ENCODE data around the gene TMEM184C.

The TMEM184C gene

DNA sequence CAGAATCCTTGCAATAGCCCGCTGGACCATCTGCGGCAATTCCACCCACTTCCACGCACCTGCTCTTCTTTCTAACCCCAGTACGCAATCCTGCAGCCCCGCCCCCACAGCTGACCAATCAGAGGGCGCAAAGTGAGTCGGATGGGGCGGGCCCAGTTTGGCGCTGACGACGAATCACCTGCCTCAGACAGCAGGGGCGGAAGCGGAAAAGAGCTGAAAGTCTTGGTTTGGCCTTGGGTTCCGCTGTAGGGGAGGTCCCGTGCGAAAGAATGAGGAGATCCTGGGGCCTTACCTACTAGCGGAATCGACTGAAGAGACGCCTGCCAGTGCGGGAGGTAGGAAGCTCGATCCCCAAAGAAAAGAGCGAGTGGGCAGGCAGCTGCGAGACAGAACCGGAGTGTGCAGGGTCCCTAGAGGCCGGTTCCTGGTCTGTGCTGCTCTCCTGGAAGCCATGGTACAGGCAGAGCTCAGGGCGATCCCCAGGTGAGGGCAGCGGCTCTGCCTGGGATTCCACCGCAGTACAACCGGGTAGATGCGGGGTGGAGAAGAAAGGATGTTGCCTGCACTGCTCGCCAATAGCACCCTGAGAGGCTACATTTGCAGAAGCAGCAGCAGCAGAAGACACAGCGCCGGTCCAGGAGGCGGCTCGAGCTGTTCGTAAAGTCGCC, at the start of gene TMEM184C:
TMEM184C (plus strand) TSS at position 225 of the 668 bp plus-strand sequence. CDS start 560 bp downstream, outside the sequence.
- peak; percentile 96 for DNase-seq (ENCODE audit: low read depth)

DNA sequence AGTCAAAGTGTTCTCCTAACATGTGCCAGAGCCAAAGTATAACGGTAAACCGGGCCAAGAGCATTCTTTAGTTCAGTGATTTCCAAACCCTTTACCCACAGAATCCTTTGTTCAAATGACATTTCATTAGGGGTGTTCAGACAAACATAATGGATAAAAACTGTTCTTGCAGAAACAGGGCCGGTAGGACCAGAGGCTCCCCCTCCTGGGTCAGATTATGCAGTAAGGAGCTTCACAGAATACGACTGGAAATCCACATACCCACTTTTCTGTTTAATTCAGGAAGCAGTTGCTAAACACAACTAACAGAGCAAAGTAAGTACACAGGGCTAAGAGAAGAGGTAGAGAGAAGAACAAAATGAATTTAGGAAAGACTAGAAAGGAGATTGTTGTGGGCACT, 46.6 kb upstream of the TMEM184C start:
- DNase-seq (ENCODE audit: low read depth): no peak

DNA sequence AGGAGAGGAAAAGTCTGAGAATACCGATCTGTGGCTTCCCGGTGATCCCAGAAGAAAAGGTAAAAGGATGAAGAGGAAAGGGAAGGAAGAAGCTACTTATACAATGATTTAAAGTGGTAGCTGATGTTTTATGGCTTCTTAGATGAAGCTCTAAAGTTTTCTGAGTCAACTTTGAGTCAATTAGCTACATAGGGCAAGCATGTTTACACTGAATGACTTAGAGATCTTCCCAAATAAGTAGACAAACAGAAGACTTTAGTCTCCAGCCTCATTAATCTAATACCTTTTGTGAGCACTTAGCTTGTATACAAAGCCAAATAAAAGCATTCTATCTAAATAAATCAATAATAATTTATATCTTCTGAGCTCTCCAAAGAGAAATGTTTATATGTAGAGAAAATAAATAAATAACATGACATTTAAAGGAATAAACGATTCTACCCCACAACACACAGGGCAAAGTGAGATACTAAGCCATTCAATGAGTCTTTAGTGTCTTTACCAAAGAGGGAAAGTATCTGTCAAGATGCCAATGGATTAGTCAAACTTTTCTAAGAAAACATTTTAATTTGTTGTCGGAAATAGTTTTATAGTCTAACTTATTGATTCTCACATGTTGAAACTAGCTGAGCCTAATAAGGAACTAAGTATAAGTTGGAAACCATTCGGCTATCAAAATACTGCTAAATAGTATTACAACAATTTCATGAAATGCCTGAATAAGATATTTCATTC, 46.0 kb upstream of the TMEM184C start:
- no peak for DNase-seq (ENCODE audit: low read depth)

GRCh38 chr4:147576084-147576483, 41.1 kb upstream of the TMEM184C start:
- DNase-seq (ENCODE audit: low read depth): no peak

DNA sequence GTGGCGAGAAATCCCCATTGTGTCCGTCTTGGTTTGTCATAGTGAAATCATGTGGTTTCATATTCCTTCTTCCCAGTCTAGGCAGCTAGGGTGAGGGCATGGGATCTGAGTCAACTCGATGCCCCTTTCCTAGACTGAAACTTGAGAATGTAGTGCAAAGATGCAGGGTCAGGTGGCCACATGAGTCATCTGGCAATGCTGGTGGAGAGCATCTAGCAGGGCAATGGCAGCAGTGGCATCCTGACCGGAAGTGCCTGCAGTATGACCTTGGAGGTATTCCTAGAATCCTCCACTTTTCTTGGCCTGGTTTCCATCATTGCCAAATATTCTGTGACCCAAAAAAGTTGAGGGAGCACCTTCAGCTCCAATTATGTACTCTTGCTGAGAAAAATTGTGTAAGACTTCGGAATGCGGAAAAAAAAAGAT, 39.1 kb upstream of the TMEM184C start:
- DNase-seq (ENCODE audit: low read depth): peak; percentile 97

DNA sequence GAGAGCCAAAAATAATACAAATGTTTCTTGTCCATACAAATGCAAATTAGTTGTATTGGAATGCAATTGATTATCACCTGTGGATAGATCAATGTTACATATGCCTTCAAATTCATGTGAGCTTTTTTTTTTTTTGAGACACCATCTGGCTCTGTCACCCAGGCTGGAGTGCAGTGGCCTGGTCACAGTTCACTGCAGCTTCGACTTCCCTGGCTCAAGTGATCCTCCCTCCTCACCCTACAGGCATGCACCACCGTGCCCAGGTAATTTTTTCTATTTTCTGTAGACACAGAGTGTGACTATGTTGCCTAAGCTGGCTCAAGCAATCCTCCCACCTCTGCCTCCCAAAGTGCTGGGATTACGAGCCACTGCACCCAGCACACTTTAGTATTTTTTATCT, 38.6 kb upstream of the TMEM184C start:
- no peak for DNase-seq (ENCODE audit: low read depth)

GRCh38 chr4:147580396-147580795, 36.8 kb upstream of the TMEM184C start:
- peak; percentile 60 for DNase-seq (ENCODE audit: low read depth)

- no peak for DNase-seq (ENCODE audit: low read depth)
Measured at GRCh38 chr4:147581606-147582350, 35.4 kb upstream of the TMEM184C start.

DNA sequence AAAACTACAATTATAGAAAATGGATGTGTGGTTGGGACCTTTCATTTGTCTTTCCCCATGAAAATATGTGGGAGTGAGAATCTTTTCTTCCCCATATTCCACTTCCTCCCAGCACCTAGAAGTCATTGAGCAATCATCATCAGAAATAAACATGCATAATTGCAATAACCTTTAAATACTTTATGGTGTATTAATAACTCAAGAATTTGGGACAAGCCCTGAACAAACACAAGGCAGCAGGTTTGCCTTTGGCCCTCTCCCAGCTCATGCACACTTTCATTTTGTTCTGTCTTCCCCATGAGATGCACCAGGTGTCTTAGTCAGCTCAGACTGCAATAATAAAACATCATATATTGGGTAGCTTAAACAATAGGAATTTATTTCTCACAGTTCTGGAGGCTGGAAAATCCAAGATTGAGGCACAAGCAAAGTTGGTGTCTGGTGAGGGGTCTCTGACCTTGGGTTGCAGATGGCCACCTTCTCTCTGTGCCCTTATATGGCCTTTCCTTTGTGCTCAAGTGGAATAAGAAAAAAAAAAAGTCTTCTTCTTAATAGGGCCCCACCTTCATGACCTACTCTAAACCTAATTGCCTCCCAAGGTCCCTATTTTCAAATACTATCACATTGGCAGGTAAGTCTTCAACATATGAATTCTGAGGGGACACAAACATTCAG, 34.7 kb upstream of the TMEM184C start:
- peak; percentile 28 for DNase-seq (ENCODE audit: low read depth)

- no peak for DNase-seq (ENCODE audit: low read depth)
Measured at GRCh38 chr4:147583876-147584275, 33.3 kb upstream of the TMEM184C start.

- DNase-seq (ENCODE audit: low read depth): no peak
Measured at GRCh38 chr4:147586032-147586431, 31.2 kb upstream of the TMEM184C start.

- DNase-seq (ENCODE audit: low read depth): no peak
Measured at GRCh38 chr4:147586637-147587036, 30.6 kb upstream of the TMEM184C start.

DNA sequence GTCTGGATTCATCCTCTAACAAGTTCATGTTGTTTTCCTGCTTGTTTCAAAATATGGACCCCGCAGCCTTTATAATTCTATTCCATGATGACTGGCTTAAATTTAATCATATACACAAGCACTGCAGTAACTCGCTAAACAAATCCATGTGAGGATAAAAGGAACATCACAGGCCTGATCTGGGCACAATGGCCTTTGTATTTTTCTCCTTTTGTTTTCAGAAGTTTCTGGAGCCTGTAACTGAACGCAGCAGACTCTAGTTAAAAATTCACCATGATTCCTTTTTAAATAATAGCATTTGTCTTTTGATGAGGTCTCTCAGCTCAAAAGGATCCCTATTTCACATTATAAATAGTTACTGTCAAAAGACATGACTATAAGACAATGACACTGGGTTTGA, 30.2 kb upstream of the TMEM184C start:
- DNase-seq (ENCODE audit: low read depth): no peak

- DNase-seq (ENCODE audit: low read depth): no peak
Measured at GRCh38 chr4:147589586-147589985, 27.6 kb upstream of the TMEM184C start.

DNA sequence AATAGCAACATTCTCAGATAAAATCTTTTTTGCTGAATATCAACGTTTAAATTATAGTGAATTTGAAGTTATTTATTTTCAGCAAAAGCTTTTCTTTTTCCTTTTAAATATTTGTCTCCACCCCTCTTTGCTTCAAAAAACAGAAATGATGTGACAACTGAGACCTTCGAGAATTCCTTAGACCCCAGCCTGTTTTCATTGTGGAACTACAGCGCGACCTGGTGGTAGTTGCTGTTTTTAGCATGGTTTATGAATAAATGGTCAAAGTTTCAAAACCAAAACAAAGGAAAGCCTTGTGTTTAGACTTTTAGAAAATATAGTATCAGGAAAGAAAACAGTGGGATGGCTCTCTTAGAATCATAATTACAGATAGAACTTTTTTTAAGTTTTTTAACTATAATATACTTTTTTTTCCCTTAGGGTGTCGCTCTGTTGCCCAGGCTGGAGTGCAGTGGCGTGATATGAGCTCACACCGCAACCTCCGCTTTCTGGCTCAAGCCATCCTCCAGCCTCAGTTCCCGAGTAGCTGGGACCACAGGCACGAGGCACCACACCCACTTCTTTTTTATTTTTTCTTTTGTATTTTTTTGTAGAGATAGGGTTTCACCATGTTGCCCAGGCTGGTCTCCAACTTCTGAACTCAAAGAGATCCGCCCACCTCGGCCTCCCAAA, 26.8 kb upstream of the TMEM184C start:
- DNase-seq (ENCODE audit: low read depth): peak; percentile 74

DNA sequence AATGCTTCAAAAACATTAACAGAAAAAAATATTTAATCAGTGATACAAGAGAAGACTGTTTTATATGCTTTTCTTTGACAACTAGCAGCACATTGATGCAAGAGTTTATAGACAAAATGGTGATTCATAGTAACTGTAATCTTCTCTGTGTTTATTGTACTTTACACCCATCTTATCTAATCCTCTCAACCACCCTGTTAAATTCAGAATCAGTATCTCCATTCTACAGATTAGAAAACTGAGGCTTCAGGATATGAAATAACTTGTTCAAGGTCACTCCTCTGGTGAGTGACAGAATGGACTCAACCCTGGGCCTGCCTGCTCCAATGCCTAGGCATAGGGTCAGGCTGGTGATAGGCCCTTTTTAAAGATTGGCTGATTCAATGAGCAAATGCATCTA, 26.1 kb upstream of the TMEM184C start:
- DNase-seq (ENCODE audit: low read depth): no peak

DNA sequence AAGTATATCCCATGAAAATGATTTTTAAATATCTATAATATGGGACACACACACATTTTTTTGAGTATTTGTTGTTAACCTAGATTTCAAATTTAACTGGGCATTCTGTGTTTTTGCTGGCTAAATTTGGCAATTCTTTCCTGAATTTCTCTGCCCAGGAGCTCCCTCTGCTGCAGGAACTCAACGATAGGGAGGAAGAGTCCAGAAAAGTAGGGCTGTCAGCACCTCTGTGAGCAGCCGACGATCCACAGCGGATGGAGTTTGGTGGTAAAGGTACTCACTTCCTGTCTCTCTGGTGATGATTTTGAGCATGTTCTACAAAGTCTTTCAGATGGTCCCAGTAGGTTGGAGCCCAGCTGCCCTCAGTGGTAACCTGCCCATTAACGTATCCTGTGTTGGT, 23.1 kb upstream of the TMEM184C start:
- no peak for DNase-seq (ENCODE audit: low read depth)

- no peak for DNase-seq (ENCODE audit: low read depth)
Measured at GRCh38 chr4:147594578-147594977, 22.6 kb upstream of the TMEM184C start.

- no peak for DNase-seq (ENCODE audit: low read depth)
Measured at GRCh38 chr4:147596377-147596776, 20.8 kb upstream of the TMEM184C start.

DNA sequence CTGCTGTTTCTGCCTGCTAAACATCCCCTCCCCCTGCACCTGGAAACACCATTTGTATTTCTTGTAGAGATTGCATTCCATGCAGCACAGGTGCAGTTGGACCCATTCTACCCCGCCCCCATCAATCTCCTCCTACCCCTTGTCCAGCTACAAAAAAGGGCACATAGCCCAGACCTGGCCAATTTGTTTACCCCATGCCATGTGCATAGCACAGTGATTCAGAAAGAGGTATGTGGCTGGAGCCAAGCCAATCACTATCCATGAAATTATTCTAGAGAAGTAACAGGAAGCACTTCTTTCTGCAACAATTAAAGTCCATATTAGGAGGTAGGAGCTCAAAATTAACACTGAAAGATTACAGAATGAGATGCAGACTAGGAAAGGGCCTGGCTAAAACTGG, 20.2 kb upstream of the TMEM184C start:
- DNase-seq (ENCODE audit: low read depth): peak; percentile 86

GRCh38 chr4:147597561-147597960, 19.6 kb upstream of the TMEM184C start:
- DNase-seq (ENCODE audit: low read depth): no peak

GRCh38 chr4:147599206-147599605, 18.0 kb upstream of the TMEM184C start:
- no peak for DNase-seq (ENCODE audit: low read depth)

All from ELR (cell line).